BE2C (cell line): ENCODE data around the gene RPS18.

Experiments used
- DNase-seq: peaks from one replicate; pipeline ENCODE4 v3.0.0-alpha.2; 2020
- H3K27me3 ChIP-seq: fragments of 250-450 bp; sonication (Bioruptor Pico); 2 replicates; pipeline ENCODE4 v1.5.1; 2020; ENCODE audit warnings: mild to moderate bottlenecking
- H3K36me3 ChIP-seq: fragments of 250-450 bp; sonication (Bioruptor Pico); 2 replicates; pipeline ENCODE4 v1.5.1; 2020; ENCODE audit warnings: mild to moderate bottlenecking
- H3K4me1 ChIP-seq: fragments of 250-450 bp; sonication (Bioruptor Pico); 2 replicates; pipeline ENCODE4 v1.5.1; 2020
- H3K4me3 ChIP-seq: 2 replicates; pipeline ENCODE4 v1.5.1; 2011; ENCODE audit warnings: low read depth, low read length
- H3K9me3 ChIP-seq: fragments of 250-450 bp; sonication (Bioruptor Pico); 2 replicates; pipeline ENCODE4 v1.5.1; 2020
- TF ChIP-seq, protein P1 (sequence below): IDR thresholded peaks from 2 replicates; pipeline ENCODE4 v1.5.1; 2012; ENCODE audit warnings: mild to moderate bottlenecking, low read depth, low read length

RPS18 gene

DNA sequence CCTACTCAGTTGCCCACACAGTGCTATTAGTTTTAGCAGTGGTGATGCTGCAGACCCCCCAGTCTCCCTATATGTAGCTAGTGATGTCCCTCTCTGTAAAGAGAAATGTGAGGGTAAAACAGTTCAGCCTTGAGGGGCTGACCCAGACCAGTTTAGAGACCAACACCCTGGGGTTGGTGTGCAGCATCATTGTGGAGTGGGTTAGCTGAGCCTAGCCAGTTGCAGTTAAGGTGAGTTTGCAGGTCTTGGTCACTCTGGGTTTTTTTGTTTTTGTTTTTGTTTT is 4.6 kb downstream of the RPS18 start:
- DNase-seq: no peak
- H3K4me3 ChIP-seq: peak overlapping the region; percentile 61
- H3K36me3 ChIP-seq: peaks cover 78% of the 10 kb centered on the region
- H3K4me1 ChIP-seq: no peaks in the 10 kb centered on the region
- no peaks in the 10 kb centered on the region for H3K9me3 ChIP-seq
- TF ChIP-seq, protein P1, sequence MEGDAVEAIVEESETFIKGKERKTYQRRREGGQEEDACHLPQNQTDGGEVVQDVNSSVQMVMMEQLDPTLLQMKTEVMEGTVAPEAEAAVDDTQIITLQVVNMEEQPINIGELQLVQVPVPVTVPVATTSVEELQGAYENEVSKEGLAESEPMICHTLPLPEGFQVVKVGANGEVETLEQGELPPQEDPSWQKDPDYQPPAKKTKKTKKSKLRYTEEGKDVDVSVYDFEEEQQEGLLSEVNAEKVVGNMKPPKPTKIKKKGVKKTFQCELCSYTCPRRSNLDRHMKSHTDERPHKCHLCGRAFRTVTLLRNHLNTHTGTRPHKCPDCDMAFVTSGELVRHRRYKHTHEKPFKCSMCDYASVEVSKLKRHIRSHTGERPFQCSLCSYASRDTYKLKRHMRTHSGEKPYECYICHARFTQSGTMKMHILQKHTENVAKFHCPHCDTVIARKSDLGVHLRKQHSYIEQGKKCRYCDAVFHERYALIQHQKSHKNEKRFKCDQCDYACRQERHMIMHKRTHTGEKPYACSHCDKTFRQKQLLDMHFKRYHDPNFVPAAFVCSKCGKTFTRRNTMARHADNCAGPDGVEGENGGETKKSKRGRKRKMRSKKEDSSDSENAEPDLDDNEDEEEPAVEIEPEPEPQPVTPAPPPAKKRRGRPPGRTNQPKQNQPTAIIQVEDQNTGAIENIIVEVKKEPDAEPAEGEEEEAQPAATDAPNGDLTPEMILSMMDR: no peak
- H3K27me3 ChIP-seq: no peaks in the 10 kb centered on the region

DNA sequence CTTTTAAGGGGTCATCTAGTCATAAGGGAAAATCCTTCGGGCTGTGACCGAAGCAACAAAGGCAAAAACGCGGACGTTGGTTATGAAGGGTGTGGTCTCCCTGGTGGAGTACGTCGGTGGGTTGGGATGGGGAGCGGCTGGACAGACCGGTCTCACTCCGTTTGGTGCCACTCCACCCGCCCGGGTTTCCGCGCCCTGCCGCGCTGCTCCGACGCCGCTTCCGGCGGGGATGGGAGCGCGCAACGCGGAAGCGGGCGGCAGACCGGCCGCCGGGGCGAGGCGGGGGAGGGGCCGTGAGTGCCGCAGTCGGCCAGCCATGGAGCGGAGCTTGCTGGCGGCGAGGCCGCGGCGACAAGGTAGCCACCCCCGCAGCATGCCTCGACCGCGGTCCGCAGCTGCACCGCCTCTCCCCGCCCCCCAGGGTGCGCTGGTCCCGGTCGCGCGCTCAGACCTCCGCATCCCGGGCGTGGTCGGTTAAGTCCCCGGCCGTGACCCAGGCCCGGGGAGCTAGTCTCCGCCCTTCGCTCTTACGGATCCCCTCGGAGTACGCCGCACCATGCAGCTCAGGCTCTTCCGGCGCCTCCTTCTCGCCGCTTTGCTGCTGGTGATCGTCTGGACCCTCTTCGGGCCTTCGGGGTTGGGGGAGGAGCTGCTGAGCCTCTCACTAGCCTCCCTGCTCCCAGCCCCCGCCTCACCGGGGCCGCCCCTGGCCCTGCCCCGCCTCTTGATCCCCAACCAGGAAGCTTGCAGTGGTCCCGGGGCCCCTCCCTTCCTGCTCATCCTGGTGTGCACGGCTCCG is 5.2 kb downstream of the RPS18 start, which contains the start of gene B3GALT4:
TSS of gene B3GALT4 (plus strand) at position 260 of the 799 bp plus-strand sequence. CDS start at position 557, 297 bp downstream.
- H3K36me3 ChIP-seq: peaks cover 78% of the 10 kb centered on the region
- H3K9me3 ChIP-seq: no peaks in the 10 kb centered on the region
- TF ChIP-seq, protein P1: peak; percentile 44
- no peaks in the 10 kb centered on the region for H3K4me1 ChIP-seq
- peak; percentile 87 for DNase-seq
- H3K4me3 ChIP-seq: peak within 1 kb of the TSS; percentile 61
- no peaks in the 10 kb centered on the region for H3K27me3 ChIP-seq

DNA sequence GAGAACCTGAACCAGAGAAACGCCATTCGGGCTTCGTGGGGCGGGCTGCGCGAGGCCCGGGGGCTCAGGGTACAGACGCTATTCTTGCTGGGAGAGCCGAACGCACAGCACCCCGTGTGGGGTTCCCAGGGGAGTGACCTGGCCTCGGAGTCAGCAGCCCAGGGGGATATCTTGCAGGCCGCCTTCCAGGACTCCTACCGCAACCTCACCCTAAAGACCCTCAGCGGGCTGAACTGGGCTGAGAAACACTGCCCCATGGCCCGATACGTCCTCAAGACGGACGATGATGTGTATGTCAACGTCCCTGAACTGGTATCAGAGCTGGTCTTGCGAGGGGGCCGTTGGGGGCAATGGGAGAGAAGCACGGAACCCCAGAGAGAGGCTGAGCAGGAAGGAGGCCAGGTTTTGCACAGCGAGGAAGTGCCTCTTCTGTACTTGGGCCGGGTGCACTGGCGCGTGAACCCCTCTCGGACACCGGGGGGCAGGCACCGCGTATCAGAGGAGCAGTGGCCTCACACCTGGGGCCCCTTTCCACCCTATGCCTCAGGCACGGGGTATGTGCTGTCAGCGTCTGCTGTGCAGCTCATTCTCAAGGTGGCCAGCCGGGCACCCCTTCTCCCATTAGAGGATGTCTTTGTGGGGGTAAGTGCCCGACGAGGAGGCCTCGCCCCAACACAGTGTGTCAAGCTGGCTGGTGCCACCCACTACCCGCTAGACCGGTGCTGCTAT is 6.0 kb downstream of the RPS18 start:
- H3K4me3 ChIP-seq: peak overlapping the region; percentile 61
- H3K4me1 ChIP-seq: no peaks in the 10 kb centered on the region
- no peaks in the 10 kb centered on the region for H3K27me3 ChIP-seq
- peaks cover 75% of the 10 kb centered on the region for H3K36me3 ChIP-seq
- TF ChIP-seq, protein P1: no peak
- H3K9me3 ChIP-seq: no peaks in the 10 kb centered on the region
- no peak for DNase-seq

DNA sequence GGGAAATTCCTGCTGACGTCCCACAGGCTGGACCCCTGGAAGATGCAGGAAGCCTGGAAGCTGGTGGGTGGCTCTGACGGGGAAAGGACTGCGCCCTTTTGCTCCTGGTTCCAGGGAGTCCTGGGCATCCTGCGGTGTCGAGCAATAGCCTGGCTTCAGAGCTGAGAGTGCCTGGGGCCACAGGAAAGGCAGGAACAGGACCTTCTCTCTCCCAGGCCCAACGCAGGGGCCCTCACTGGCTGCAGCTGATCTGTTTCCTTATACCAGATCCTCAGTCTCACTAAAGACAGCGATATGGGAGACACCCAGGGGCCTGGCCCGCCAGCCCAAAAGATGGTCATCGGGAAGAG is 6.5 kb downstream of the RPS18 start:
- Histone ChIP-seq H3K4me1 (no peaks in the 10 kb centered on the region), H3K27me3 (no peaks in the 10 kb centered on the region), H3K9me3 (no peaks in the 10 kb centered on the region), H3K4me3 (no peak overlapping the region), H3K36me3 (peaks cover 72% of the 10 kb centered on the region)
- DNase-seq: no peak
- TF ChIP-seq, protein P1: no peak

DNA sequence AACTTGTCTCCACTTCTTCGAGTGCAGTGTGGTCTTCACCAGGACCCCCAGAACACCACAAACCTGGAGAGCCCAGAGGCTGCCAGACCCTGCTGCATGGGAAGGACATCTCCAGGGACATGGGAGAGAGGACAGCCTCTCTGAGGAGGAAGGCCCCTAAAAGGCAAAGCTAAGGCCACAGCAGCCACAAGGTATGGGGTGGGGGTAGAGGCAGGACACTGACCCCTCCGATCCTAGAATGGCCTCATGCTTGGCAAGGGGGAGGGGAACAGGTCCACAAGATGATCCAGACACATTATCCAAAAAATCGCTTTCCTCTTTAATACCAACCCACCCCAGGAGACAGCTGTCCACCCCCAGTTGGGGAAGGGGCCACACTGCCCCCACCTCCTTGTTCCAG is 6.9 kb downstream of the RPS18 start:
- TF ChIP-seq, protein P1: no peak
- Histone ChIP-seq H3K4me1 (no peaks in the 10 kb centered on the region), H3K9me3 (no peaks in the 10 kb centered on the region), H3K36me3 (peaks cover 72% of the 10 kb centered on the region), H3K4me3 (no peak overlapping the region), H3K27me3 (no peaks in the 10 kb centered on the region)
- no peak for DNase-seq

DNA sequence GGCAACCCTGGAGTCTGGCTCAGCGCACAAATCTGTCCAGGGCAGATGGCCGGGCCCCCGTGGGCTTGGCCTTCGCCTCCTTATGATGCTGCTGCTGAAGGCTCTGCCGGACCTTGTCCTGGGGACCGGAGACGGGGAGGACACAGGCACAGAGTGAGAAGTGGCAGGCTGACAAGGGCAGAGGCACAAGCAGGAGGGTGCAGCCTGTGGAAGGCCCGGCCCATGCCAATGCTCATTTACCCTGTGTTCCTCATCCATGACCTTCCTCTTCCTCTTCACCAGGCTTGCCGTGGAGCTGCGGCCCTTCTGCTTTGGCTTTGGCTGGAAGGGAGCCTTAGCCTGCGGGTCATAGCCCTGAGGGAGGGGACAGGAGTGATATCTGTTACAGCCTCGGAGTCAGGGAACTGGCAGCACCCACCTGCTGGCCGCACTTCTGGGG is 7.4 kb downstream of the RPS18 start:
- DNase-seq: no peak
- Histone ChIP-seq H3K4me1 (no peaks in the 10 kb centered on the region), H3K4me3 (no peak overlapping the region), H3K9me3 (no peaks in the 10 kb centered on the region), H3K36me3 (peaks cover 68% of the 10 kb centered on the region), H3K27me3 (no peaks in the 10 kb centered on the region)
- TF ChIP-seq, protein P1: no peak
